Measurements from ENCODE around the gene HSPA1A.

Gene HSPA1A

GRCh38 chr6:31775633-31776484, 39.5 kb upstream of the HSPA1A start:
- no peaks in the 10 kb centered on the region for H3K79me2 ChIP-seq (ENCODE audit: insufficient read depth, low read length)
- TF ChIP-seq EZH2phosphoT487 (IDR thresholded peaks at IDR 0.05; ENCODE audit: borderline replicate concordance), result no peak
- TF ChIP-seq CTCF (conservative IDR thresholded peaks at IDR 0.05; ENCODE audit: low read length), result no peak

GRCh38 chr6:31776485-31776988, 38.8 kb upstream of the HSPA1A start:
- no peaks in the 10 kb centered on the region for H3K9me3 ChIP-seq (ENCODE audit: insufficient read depth, low read depth, low read length)
- H3K4me2 ChIP-seq (ENCODE audit: low read depth, low read length, poor library complexity, severe bottlenecking), result no peak overlapping the region
- no peaks in the 10 kb centered on the region for H3K9me2 ChIP-seq (replicated peaks; ENCODE audit: low read depth, low read length)
- no peak for TF ChIP-seq CTCF (conservative IDR thresholded peaks at IDR 0.05; ENCODE audit: low read length)
- TF ChIP-seq EZH2phosphoT487 (IDR thresholded peaks at IDR 0.05; ENCODE audit: borderline replicate concordance), result no peak
- H4K20me1 ChIP-seq (ENCODE audit: insufficient read depth, low read length, poor library complexity, severe bottlenecking), result no peaks in the 10 kb centered on the region
- no peak overlapping the region for H2AFZ ChIP-seq (ENCODE audit: low read length)
- H3K27me3 ChIP-seq (ENCODE audit: insufficient read depth, low read length, poor library complexity, severe bottlenecking), result no peaks in the 10 kb centered on the region
- H3K9ac ChIP-seq (ENCODE audit: low read depth, low read length, poor library complexity, severe bottlenecking), result no peak overlapping the region
- H3K4me1 ChIP-seq (ENCODE audit: insufficient read depth, low read length, poor library complexity, severe bottlenecking), result peaks cover 18% of the 10 kb centered on the region
- H3F3A ChIP-seq (ENCODE audit: low read depth), result no peaks in the 10 kb centered on the region
- H3K4me3 ChIP-seq (ENCODE audit: low read length, poor library complexity, severe bottlenecking), result no peak overlapping the region
- no peaks in the 10 kb centered on the region for H3K79me2 ChIP-seq (ENCODE audit: insufficient read depth, low read length)
- peaks cover 21% of the 10 kb centered on the region; the same call in 1 of the 2 replicates for H3K36me3 ChIP-seq (ENCODE audit: insufficient read depth, low read length)

More at GRCh38 chr6:31775633-31776484, 39.5 kb upstream of the HSPA1A start:
- Histone ChIP-seq H3K4me1 (ENCODE audit: insufficient read depth, low read length, poor library complexity, severe bottlenecking) (peaks cover 18% of the 10 kb centered on the region), H3K4me2 (ENCODE audit: low read depth, low read length, poor library complexity, severe bottlenecking) (no peak overlapping the region), H3K9me2 (replicated peaks; ENCODE audit: low read depth, low read length) (no peaks in the 10 kb centered on the region), H3F3A (ENCODE audit: low read depth) (no peaks in the 10 kb centered on the region), H3K27me3 (ENCODE audit: insufficient read depth, low read length, poor library complexity, severe bottlenecking) (no peaks in the 10 kb centered on the region), H3K4me3 (ENCODE audit: low read length, poor library complexity, severe bottlenecking) (no peak overlapping the region), H3K36me3 (ENCODE audit: insufficient read depth, low read length) (peaks cover 17% of the 10 kb centered on the region; the same call in 1 of the 2 replicates), H2AFZ (ENCODE audit: low read length) (no peak overlapping the region), H4K20me1 (ENCODE audit: insufficient read depth, low read length, poor library complexity, severe bottlenecking) (no peaks in the 10 kb centered on the region), H3K9ac (ENCODE audit: low read depth, low read length, poor library complexity, severe bottlenecking) (no peak overlapping the region), H3K9me3 (ENCODE audit: insufficient read depth, low read depth, low read length) (no peaks in the 10 kb centered on the region)

- no peak within 1 kb of the TSS for H3K9ac ChIP-seq (ENCODE audit: low read depth, low read length, poor library complexity, severe bottlenecking)
- no peaks in the 10 kb centered on the region for H4K20me1 ChIP-seq (ENCODE audit: insufficient read depth, low read length, poor library complexity, severe bottlenecking)
- no peak within 1 kb of the TSS for H3K4me3 ChIP-seq (ENCODE audit: low read length, poor library complexity, severe bottlenecking)
- H3F3A ChIP-seq (ENCODE audit: low read depth), result no peaks in the 10 kb centered on the region
- H3K27me3 ChIP-seq (ENCODE audit: insufficient read depth, low read length, poor library complexity, severe bottlenecking), result no peaks in the 10 kb centered on the region
- peaks cover 16% of the 10 kb centered on the region for H3K4me1 ChIP-seq (ENCODE audit: insufficient read depth, low read length, poor library complexity, severe bottlenecking)
- no peaks in the 10 kb centered on the region for H3K9me3 ChIP-seq (ENCODE audit: insufficient read depth, low read depth, low read length)
- H3K36me3 ChIP-seq (ENCODE audit: insufficient read depth, low read length), result peaks cover 27% of the 10 kb centered on the region; the same call in 1 of the 2 replicates
- H3K4me2 ChIP-seq (ENCODE audit: low read depth, low read length, poor library complexity, severe bottlenecking), result no peak within 1 kb of the TSS
- no peaks in the 10 kb centered on the region for H3K79me2 ChIP-seq (ENCODE audit: insufficient read depth, low read length)
- H3K9me2 ChIP-seq (replicated peaks; ENCODE audit: low read depth, low read length), result no peaks in the 10 kb centered on the region
- no peak for TF ChIP-seq CTCF (conservative IDR thresholded peaks at IDR 0.05; ENCODE audit: low read length)
- no peak for TF ChIP-seq EZH2phosphoT487 (IDR thresholded peaks at IDR 0.05; ENCODE audit: borderline replicate concordance)
- H2AFZ ChIP-seq (ENCODE audit: low read length), result no peak within 1 kb of the TSS
Measured at GRCh38 chr6:31776989-31777666, 38.2 kb upstream of the HSPA1A start, which contains the start of gene VWA7. VWA7 (minus strand) TSS chr6:31777328; CDS start chr6:31776779, 549 bp downstream.
